Measurements from ENCODE around the gene DOLK.
A peak's percentile ranks its signal among the peaks of the same experiment; 100 is the strongest.

DOLK gene

DNA sequence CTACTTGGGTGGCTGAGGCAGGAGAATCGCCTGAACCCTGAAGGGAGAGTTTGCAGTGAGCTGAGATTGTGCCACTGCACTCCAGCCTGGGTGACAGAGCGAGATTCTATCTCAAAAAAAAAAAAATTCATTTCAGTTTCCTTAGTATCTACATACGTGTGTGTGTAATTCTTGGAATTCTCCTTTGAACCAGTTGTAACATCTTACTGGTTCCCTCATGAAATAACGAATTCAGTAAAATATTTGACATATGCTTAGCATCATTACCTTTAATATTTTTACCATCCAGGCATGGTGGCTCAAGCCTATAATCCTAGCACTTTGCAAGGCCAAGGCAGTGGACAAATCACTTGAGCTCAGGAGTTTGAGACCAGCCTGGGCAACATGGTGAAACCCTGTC is 17.8 kb downstream of the DOLK start:
- no peak for DNase-seq

- no peak for DNase-seq
These were observed 18.8 kb downstream of the DOLK start for GRCh38 chr9:128928624-128929023.

DNA sequence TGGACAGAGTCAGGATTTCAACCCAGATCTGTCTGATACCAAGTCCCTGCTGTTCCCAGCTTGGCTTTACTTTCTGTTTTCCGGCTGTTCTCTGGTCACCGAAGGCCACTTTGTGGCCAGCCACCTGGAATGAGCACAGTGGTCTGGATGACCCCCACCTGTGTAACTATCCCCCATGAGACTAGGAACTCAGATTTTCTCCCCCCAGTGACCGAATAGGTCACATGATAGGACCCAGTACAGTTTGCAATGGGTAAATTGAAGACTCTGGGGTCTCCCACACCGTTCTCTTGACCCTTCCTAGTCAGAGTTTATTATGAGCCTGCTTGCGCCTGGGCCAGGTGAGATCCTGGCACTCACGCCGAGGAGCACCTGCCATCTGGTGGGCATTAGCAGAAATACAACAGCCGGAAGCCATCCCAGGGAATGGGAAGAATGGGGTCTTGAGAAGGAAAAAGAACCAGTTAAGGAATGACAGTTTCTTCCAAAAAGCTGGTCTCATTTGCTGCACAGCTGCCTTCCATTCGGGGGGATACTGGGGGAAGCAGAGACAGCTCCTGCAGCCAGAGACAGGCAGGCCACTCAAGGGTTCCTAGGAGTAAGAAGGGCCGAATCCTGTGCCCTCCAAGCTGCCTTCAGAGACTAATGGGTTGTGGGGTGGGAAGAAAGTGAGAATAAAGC is 19.5 kb downstream of the DOLK start:
- peak in 1 of 2 donors; percentile 3 for DNase-seq

DNA sequence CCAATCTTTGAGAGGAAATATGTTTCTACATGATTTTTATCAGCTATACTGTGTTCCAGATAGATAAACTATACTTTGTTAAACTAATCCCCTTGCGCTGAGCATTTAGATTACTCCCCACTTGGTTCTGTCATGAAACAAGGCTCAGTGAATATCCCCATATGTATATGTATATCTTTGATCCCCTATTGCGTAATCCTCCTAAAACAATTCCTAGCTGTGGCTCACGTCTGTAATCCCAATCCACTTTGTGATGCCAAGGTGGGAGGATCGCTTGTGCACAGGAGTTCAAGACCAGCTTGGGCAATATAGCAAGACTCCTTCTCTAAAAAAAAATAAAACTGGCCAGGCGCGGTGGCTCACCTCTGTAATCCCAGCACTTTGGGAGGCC is 23.9 kb downstream of the DOLK start:
- DNase-seq: no peak

DNA sequence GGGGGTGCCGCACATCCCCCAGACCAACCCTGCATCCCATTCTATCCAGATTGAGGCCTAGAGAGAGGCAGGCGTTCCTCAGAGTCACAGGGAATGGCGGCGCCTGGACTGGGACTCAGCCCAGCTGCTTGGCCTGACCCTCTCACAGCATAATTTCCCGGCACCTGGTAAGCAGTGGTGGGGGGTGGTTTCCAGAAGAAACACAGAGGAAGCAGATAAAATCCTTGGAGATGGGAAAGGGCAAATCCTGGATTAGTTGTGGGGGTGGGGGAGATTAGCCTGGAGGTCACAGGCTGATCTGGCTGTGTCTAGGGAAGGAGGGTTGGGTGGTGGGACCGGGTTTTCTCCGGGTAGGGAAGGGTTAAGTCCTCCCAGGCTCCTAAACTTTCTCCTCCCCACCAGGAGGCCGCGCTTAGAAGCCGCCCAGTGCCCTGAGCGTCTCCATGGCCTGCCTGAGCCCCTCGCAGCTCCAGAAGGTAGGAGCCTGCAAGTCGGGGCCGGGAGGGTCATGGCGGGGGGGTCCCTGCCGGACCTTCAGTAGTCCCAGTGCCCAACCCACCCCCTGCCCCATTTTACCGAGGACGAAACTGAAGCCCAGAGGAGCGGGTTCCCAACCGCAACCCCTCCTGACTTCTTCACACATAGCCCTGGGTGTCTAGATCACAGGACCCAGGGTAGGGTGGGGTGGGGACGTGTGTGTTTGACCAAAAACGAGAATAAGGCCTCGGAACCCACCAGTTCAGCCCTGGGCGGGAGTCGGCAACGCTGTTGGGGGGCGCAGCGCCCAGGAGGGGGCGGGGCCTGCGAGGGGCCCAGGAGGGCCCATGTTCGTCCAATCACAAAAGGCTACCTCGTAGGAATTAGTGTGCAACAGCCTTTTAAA is 25.3 kb downstream of the DOLK start:
- peak in 1 of 2 donors; percentile 4 for DNase-seq

DNA sequence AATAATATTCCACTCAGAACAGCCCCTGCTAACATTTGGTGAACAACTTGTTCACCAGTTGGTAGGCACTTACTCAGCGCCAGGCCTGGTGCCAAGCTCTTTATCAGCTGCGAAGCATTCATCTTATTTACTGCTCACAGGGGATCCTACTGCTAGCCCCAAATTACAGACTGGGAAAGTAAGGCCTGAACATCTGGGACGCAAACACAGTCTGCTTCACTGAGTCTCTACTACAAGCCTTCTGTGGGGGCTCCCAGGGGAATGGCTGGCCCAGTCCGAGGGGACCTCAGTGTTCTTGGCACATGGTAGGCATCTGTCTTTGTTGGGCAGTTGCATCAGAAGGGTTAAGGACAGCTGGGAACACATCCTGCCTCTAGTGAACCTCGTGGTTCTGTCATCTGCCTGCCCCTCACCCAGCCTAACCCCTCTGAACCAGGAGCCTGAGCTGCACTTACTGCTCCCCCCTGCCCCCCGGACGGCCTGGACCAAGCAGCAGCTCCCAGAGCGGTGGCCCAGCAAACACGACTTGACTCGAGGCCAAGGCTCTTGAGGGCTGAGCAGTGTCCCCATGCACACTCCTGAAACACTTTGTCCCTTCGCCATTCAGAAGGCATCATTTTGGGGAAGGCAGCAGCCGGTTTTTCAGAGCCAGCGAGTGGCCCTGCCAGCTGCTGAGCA is 26.9 kb downstream of the DOLK start, which contains the start of gene PHYHD1:
Gene PHYHD1, plus strand, starts transcription at position 602 of the 678 bp plus-strand sequence. CDS start 1,342 bp downstream, outside the sequence.
- no peak for DNase-seq

- DNase-seq: no peak
These were observed 27.9 kb downstream of the DOLK start for GRCh38 chr9:128919402-128920089.

GRCh38 chr9:128918921-128919320 is 28.5 kb downstream of the DOLK start:
- no peak for DNase-seq

- DNase-seq: no peak
These were observed 30.1 kb downstream of the DOLK start for GRCh38 chr9:128917151-128917849.

- DNase-seq: no peak
These were observed 30.7 kb downstream of the DOLK start for GRCh38 chr9:128916745-128917144.

GRCh38 chr9:128916204-128916603 is 31.2 kb downstream of the DOLK start:
- DNase-seq: no peak

- no peak for DNase-seq
These were observed 33.2 kb downstream of the DOLK start for GRCh38 chr9:128913995-128914772.

DNA sequence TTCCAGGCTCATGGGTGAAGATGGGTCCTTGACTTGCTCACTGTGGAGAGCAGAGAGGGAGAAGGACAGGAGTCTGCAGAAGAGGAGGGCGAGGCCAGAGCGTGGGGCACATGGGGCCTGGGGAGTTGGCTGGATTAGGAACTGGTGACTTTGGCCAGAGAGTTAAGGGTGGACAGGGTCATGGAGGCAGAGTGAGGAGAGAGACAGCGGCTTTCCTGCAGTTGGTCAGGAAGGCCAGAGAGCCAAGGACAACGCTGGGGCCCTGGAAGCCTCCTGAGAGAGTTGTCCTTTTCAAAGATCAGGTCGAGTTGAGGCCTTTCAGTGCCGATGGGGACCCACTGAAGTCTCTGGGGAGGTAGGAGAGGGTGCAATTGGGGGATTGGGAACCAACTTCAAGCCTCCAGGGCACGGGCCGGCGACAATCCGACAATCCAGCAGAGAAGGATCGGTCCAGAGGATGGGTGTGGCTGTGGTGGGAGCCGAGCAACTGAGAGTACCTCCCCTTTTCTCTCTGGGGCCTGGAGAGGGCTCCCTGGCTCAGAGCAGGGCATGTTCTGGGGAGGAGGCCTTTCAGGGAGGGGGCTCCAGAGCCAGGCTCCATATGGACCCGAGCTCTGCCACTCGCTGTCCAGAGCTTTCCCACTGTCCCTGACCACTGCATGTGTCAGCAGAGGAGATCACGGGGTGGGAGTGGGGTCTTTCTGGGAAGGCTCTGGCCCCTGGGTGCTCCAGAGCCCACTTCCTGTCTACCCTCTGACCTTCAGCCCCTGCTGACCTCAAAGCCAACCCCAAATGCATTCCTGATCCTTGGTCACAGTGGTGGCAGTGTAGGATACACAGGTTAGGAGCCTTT is 34.1 kb downstream of the DOLK start:
- no peak for DNase-seq

GRCh38 chr9:128912270-128912853 is 35.0 kb downstream of the DOLK start:
- no peak for DNase-seq

- no peak for DNase-seq
These were observed 35.8 kb downstream of the DOLK start for GRCh38 chr9:128911529-128912035.

GRCh38 chr9:128910906-128911305 is 36.5 kb downstream of the DOLK start:
- no peak for DNase-seq

DNA sequence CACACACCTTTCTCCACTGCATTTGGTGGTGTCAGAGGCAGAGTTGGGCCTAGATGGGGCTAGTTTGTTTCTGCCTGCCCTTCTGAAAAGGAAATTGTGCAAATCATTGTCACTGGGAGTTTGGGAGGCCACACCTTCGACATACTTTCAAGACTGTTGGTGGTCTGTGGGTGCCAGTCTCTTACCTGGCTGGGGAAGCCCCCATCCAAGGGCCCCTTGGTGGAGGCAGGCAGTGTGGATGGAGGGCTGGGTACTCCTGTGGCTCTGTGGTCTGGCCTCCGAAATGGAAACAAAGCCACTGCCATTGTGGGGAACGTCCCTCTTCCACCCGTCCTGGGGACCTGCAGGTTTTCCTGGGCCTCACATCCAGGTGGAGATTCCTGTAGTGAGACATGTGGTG is 37.5 kb downstream of the DOLK start:
- no peak for DNase-seq

GRCh38 chr9:128908372-128908771 is 39.0 kb downstream of the DOLK start:
- no peak for DNase-seq

GRCh38 chr9:128906741-128907140 is 40.7 kb downstream of the DOLK start:
- DNase-seq: no peak

- DNase-seq: no peak
These were observed 41.4 kb downstream of the DOLK start for GRCh38 chr9:128905964-128906363.

Data from bone marrow (tissue), 2 donors.